Left lung (tissue), 10 donors: Measurements from ENCODE around the gene TEX10. TPM values are rescaled to one million over a fixed set of nuclear protein-coding genes. Genes with fewer than 3 reads are reported as not detected.

Experiments
- ATAC-seq: fragments of 200-7000 bp; cut with Tn5 transposase; one replicate; pipeline ENCODE4 v1.9.1; 2020; ENCODE audit warnings: moderate library complexity
- DNase-seq, 4 donors: peaks; one replicate each; pipeline ENCODE4 v3.0.0-alpha.2; 2013 to 2020
- H3K27ac ChIP-seq, 2 donors: fragments of 200-600 bp; sonication (generic) in 1 of 2; one replicate each; pipeline versions ENCODE4 v1.5.0 to v1.8.0; 2020 to 2021
- H3K27me3 ChIP-seq, 2 donors: fragments of 200-600 bp; sonication (generic) in 1 of 2; one replicate each; pipeline versions ENCODE4 v1.5.0 to v1.8.0; 2020 to 2021
- H3K36me3 ChIP-seq, 2 donors: fragments of 200-600 bp; sonication (generic) in 1 of 2; one replicate each; pipeline versions ENCODE4 v1.5.0 to v1.8.0; 2020 to 2021
- H3K4me1 ChIP-seq, 2 donors: fragments of 200-600 bp; one replicate each; pipeline ENCODE4 v1.8.0; 2021
- H3K4me3 ChIP-seq, 2 donors: fragments of 200-600 bp; sonication (generic) in 1 of 2; one replicate each; pipeline versions ENCODE4 v1.5.0 to v1.8.0; 2020 to 2021; ENCODE audit warnings: mild to moderate bottlenecking in 1 of 2
- H3K9me3 ChIP-seq, 2 donors: fragments of 200-600 bp; sonication (generic) in 1 of 2; one replicate each; pipeline versions ENCODE4 v1.5.0 to v1.8.0; 2020 to 2021
- intact Hi-C, 2 donors: fragments of 100-400 bp; cut with DNase I; formaldehyde crosslinking; loops; one replicate each; pipeline versions ENCODE4 v1.11.2 to v1.14.2; 2022
- polyA plus RNA-seq, 6 donors: library from polyadenylated mRNA; unstranded; fragments of 120-200 nt; gene quantifications; one replicate each; pipeline ENCODE4 v1.2.1, GENCODE V29; 2013; ENCODE audit not compliant: insufficient read length in 6 of 6
- total RNA-seq, 2 donors: library from RNA; stranded (reverse); fragmentation: NEBNext Ultra II Directional; extraction: Animal tissue kit (Norgen Biotek cat#: 25700); gene quantifications; one replicate each; pipeline ENCODE4 v1.2.1, GENCODE V29; 2021
- TF ChIP-seq, protein P1 (sequence below), 2 donors: fragments of 200-600 bp; sonication (generic) in 1 of 2; IDR thresholded peaks; one replicate each; pipeline versions ENCODE4 v1.5.0 to v1.8.0; 2021; ENCODE audit warnings: antibody characterized with exemption in 2 of 2
- donor health status: DM: no; HTN: yes; CAD: no.
- donor health status: DM: no; HTN: no; CAD: no.

TEX10 gene
- total and polyA plus RNA-seq, 8 donors: 10.5 to 46.8 (median 42.6) TPM

DNA sequence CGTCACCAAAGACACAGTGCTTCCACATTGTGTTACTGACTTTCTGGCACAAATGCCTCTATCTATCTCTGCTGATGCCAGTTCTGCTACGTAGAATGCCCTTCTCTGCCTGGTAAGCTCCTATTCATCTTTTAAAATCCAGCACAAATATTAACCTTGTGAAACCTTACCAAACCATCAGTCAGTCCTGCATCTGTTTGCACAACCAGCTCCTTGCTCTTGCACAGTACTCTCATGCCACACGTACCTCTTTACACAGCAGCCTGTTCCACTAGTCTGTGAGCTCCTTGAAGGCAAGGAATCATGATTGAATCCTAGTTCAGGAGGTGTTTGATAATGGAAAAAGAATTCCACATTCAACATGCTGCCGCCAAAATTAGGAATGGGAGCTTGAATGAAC is 56.3 kb downstream of the TEX10 start:
- TF ChIP-seq, protein P1, sequence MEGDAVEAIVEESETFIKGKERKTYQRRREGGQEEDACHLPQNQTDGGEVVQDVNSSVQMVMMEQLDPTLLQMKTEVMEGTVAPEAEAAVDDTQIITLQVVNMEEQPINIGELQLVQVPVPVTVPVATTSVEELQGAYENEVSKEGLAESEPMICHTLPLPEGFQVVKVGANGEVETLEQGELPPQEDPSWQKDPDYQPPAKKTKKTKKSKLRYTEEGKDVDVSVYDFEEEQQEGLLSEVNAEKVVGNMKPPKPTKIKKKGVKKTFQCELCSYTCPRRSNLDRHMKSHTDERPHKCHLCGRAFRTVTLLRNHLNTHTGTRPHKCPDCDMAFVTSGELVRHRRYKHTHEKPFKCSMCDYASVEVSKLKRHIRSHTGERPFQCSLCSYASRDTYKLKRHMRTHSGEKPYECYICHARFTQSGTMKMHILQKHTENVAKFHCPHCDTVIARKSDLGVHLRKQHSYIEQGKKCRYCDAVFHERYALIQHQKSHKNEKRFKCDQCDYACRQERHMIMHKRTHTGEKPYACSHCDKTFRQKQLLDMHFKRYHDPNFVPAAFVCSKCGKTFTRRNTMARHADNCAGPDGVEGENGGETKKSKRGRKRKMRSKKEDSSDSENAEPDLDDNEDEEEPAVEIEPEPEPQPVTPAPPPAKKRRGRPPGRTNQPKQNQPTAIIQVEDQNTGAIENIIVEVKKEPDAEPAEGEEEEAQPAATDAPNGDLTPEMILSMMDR (IDR thresholded peaks at IDR 0.05): no peak
- Histone ChIP-seq H3K27ac (no peak overlapping the region), H3K36me3 (peaks cover 0 to 90% of the 10 kb centered on the region in 2 donors), H3K27me3 (no peaks in the 10 kb centered on the region), H3K9me3 (no peaks in the 10 kb centered on the region), H3K4me1 (no peaks in the 10 kb centered on the region), H3K4me3 (no peak overlapping the region)
- no peak for ATAC-seq
- intact Hi-C loops: no loop called here
- DNase-seq: no peak

DNA sequence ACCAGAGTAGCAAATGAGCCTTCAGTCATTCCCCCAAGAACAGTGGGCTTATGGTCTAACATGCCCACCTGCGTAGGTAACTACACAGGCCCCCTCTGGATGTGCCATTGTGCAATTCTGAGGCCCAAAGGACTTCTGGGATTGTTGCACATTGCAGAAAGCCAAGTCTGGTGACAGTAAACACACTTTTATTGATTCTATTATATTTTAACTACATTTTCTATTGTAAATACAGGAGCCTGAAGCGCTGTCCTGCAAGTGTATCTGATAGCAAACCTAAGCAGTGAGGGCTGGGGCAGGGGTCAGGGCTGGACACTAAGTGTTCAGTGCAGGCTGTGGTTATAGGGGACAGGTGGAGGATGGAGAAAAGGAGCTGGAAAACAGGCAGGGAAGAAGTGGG is 57.5 kb downstream of the TEX10 start:
- ATAC-seq (no peak), DNase-seq (no peak)
- Histone ChIP-seq H3K27me3 (no peaks in the 10 kb centered on the region), H3K36me3 (peaks cover 0 to 91% of the 10 kb centered on the region in 2 donors), H3K27ac (no peak overlapping the region), H3K4me1 (no peaks in the 10 kb centered on the region), H3K4me3 (no peak overlapping the region), H3K9me3 (no peaks in the 10 kb centered on the region)
- intact Hi-C loops: no loop called here
- TF ChIP-seq, protein P1 (IDR thresholded peaks at IDR 0.05): no peak

DNA sequence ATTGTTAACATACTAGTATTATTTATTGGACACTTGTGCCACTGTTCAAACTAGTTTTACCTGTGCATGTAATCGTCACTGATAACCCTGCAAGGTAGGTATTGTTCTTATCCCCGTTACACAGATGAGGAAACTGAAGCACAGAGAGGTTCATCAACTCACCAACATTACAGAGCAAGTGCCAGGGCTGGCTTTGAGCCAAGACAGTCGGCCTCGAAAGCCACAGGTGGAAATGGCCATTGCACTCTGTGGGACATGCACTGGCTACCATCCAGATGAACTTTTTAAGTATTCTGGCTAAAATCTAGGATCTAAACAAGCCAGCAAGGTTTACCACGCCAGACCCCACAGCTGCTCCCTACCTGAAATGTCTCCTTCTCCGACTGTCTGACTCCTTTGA is 57.9 kb downstream of the TEX10 start:
- H3K9me3 ChIP-seq: no peaks in the 10 kb centered on the region
- H3K27me3 ChIP-seq: no peaks in the 10 kb centered on the region
- TF ChIP-seq, protein P1 (IDR thresholded peaks at IDR 0.05): no peak
- H3K36me3 ChIP-seq: peaks cover 0 to 92% of the 10 kb centered on the region in 2 donors
- intact Hi-C loops: no loop called here
- no peak overlapping the region for H3K4me3 ChIP-seq
- no peak for DNase-seq
- H3K4me1 ChIP-seq: no peaks in the 10 kb centered on the region
- no peak overlapping the region for H3K27ac ChIP-seq
- no peak for ATAC-seq

DNA sequence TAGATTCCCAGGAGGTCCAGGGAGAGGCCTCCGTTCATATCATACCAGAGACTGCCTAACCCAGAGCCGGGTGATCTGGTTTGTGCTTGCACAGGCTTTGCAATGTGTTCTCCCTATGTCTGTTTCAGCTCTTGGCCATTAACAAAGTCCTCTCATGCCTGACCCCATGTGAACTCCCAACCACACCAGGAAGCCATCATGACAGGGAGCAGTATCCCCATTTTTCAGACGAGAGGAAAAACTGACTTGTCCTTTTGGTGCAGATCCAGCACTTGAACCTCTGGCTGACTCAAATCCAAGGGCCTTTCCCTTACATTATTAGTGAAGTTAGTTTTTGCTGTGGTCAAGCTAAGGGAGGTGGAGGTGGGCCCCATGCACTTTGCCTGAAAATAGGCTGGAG is 58.4 kb downstream of the TEX10 start:
- intact Hi-C loops: no loop called here
- H3K27me3 ChIP-seq: no peaks in the 10 kb centered on the region
- DNase-seq (no peak), ATAC-seq (no peak)
- TF ChIP-seq, protein P1 (IDR thresholded peaks at IDR 0.05): no peak
- no peak overlapping the region for H3K27ac ChIP-seq
- H3K9me3 ChIP-seq: no peaks in the 10 kb centered on the region
- peaks cover 0 to 94% of the 10 kb centered on the region in 2 donors for H3K36me3 ChIP-seq
- H3K4me1 ChIP-seq: no peaks in the 10 kb centered on the region
- H3K4me3 ChIP-seq: no peak overlapping the region

DNA sequence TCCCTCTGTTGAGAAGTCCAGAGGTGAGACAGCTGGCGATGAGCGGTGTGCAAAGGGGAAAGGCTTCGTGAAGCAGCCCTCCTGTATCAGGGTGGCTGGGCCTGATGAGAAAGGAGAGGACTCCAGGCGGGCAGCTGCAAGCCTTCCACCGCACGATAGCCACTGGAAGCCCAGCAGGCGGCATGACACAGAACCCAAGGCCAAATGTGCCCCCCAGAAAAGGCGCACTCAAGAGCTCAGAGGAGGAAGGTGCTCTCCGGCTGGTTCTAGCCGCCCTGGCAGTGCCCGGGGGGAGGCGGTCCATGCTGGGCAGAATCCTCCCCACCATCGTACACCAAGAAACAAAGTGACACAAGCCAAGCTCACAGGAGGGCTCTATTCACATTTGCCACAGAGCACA is 60.3 kb downstream of the TEX10 start:
- peaks cover 0 to 95% of the 10 kb centered on the region in 2 donors for H3K36me3 ChIP-seq
- intact Hi-C loops: no loop called here
- H3K4me1 ChIP-seq: no peaks in the 10 kb centered on the region
- H3K4me3 ChIP-seq: no peak overlapping the region
- H3K27ac ChIP-seq: no peak overlapping the region
- DNase-seq: no peak
- peaks cover 0 to 6% of the 10 kb centered on the region in 2 donors for H3K9me3 ChIP-seq
- no peak for ATAC-seq
- H3K27me3 ChIP-seq: no peaks in the 10 kb centered on the region
- TF ChIP-seq, protein P1 (IDR thresholded peaks at IDR 0.05): no peak
